Neural progenitor cell (in vitro differentiated cells): ENCODE data around the gene LRP6. TPM values are rescaled to one million over a fixed set of nuclear protein-coding genes. Genes with fewer than 3 reads are reported as not detected.

Experiments used
- DNase-seq: peaks from one replicate; pipeline ENCODE4 v3.0.0-alpha.2; 2016; ENCODE audit warnings: low spot score
- H2AFZ ChIP-seq: fragments of 200-600 bp; sonication (generic); replicated peaks from 2 replicates; pipeline ENCODE4 v1.6.1; 2016; ENCODE audit warnings: antibody characterized with exemption
- H3F3A ChIP-seq: fragments of 200-600 bp; sonication (generic); 2 replicates; pipeline ENCODE4 v1.6.1; 2016; ENCODE audit warnings: antibody characterized with exemption, low read depth
- H3K27ac ChIP-seq: fragments of 200-600 bp; sonication (generic); 2 replicates; pipeline ENCODE4 v1.5.1; 2016; ENCODE audit warnings: mild to moderate bottlenecking
- H3K27me3 ChIP-seq: fragments of 200-600 bp; sonication (generic); 2 replicates; pipeline ENCODE4 v1.6.1; 2016; ENCODE audit warnings: mild to moderate bottlenecking, moderate library complexity
- H3K36me3 ChIP-seq: fragments of 200-600 bp; sonication (generic); 2 replicates; pipeline ENCODE4 v1.5.1; 2016
- H3K4me1 ChIP-seq: fragments of 200-600 bp; sonication (generic); 2 replicates; pipeline ENCODE4 v1.6.1; 2016; ENCODE audit warnings: mixed run types
- H3K4me2 ChIP-seq: fragments of 200-600 bp; sonication (generic); 2 replicates; pipeline ENCODE4 v1.6.1; 2016
- H3K4me3 ChIP-seq: fragments of 200-600 bp; sonication (generic); 2 replicates; pipeline ENCODE4 v1.5.1; 2016
- H3K79me2 ChIP-seq: fragments of 200-600 bp; sonication (generic); 2 replicates; pipeline ENCODE4 v1.6.1; 2016; ENCODE audit warnings: low read depth
- H3K9ac ChIP-seq: fragments of 200-600 bp; sonication (generic); 2 replicates; pipeline ENCODE4 v1.6.1; 2016
- H3K9me3 ChIP-seq: fragments of 200-600 bp; sonication (generic); 2 replicates; pipeline ENCODE4 v1.5.1; 2016; ENCODE audit warnings: low read depth
- H4K20me1 ChIP-seq: fragments of 200-600 bp; sonication (generic); 2 replicates; pipeline ENCODE4 v1.6.1; 2016; ENCODE audit warnings: low read depth
- H3K27ac Mint-ChIP-seq: 3 replicates; pipeline ENCODE4 v1.8.0; 2021; ENCODE audit warnings: mixed read lengths
- H3K27me3 Mint-ChIP-seq: 2 replicates; pipeline ENCODE4 v1.8.0; 2022; ENCODE audit warnings: low read depth, mild to moderate bottlenecking, inconsistent platforms, moderate library complexity, mixed read lengths; ENCODE audit not compliant: insufficient read depth
- H3K36me3 Mint-ChIP-seq: 3 replicates; pipeline ENCODE4 v1.8.0; 2021; ENCODE audit warnings: mixed read lengths
- H3K4me1 Mint-ChIP-seq: 3 replicates; pipeline ENCODE4 v1.8.0; 2021; ENCODE audit warnings: mixed read lengths
- H3K4me3 Mint-ChIP-seq: 3 replicates; pipeline ENCODE4 v1.8.0; 2021; ENCODE audit warnings: mild to moderate bottlenecking, moderate library complexity, mixed read lengths
- H3K9me3 Mint-ChIP-seq: 3 replicates; pipeline ENCODE4 v1.8.0; 2020; ENCODE audit warnings: mixed read lengths
- EZH2 ChIP-seq: fragments of 200-600 bp; sonication (generic); IDR thresholded peaks from 2 replicates; pipeline ENCODE4 v1.6.1; 2017; ENCODE audit warnings: antibody characterized with exemption, mild to moderate bottlenecking, moderate library complexity
- EZH2phosphoT487 ChIP-seq: fragments of 200-600 bp; sonication (generic); IDR thresholded peaks from 2 replicates; pipeline ENCODE4 v1.6.1; 2017; ENCODE audit warnings: antibody characterized with exemption
- total RNA-seq: library from RNA; depleted of rRNA; stranded (reverse); fragments of >200 nt; gene quantifications from 2 replicates; pipeline ENCODE4 v1.2.3, GENCODE V29; 2015; ENCODE audit warnings: low replicate concordance
- TF ChIP-seq, protein P1 (sequence below): fragments of 200-600 bp; sonication (generic); IDR thresholded peaks from 2 replicates; pipeline ENCODE4 v1.5.1; 2017; ENCODE audit warnings: antibody characterized with exemption, mild to moderate bottlenecking

LRP6 gene
- total RNA-seq, 1 donor from 2014 or later, result 68.0 TPM

- Histone ChIP-seq H2AFZ (no peak overlapping the region), H3F3A (peaks cover 5% of the 10 kb centered on the region), H3K9ac (no peak overlapping the region), H3K4me1 (peaks cover 8% of the 10 kb centered on the region), H3K27ac (no peak overlapping the region), H3K9me3 (no peaks in the 10 kb centered on the region), H4K20me1 (no peaks in the 10 kb centered on the region), H3K36me3 (peaks cover 11% of the 10 kb centered on the region), H3K79me2 (no peaks in the 10 kb centered on the region), H3K4me2 (no peak overlapping the region), H3K27me3 (no peaks in the 10 kb centered on the region), H3K4me3 (no peak overlapping the region)
- Mint-ChIP-seq H3K27ac (no peak overlapping the region), H3K36me3 (peaks cover 41% of the 10 kb centered on the region), H3K27me3 (no peaks in the 10 kb centered on the region), H3K4me1 (no peaks in the 10 kb centered on the region), H3K9me3 (no peaks in the 10 kb centered on the region), H3K4me3 (no peak overlapping the region)
- peak; percentile 20 for DNase-seq
- no peak for TF ChIP-seq EZH2phosphoT487
- TF ChIP-seq, protein P1, sequence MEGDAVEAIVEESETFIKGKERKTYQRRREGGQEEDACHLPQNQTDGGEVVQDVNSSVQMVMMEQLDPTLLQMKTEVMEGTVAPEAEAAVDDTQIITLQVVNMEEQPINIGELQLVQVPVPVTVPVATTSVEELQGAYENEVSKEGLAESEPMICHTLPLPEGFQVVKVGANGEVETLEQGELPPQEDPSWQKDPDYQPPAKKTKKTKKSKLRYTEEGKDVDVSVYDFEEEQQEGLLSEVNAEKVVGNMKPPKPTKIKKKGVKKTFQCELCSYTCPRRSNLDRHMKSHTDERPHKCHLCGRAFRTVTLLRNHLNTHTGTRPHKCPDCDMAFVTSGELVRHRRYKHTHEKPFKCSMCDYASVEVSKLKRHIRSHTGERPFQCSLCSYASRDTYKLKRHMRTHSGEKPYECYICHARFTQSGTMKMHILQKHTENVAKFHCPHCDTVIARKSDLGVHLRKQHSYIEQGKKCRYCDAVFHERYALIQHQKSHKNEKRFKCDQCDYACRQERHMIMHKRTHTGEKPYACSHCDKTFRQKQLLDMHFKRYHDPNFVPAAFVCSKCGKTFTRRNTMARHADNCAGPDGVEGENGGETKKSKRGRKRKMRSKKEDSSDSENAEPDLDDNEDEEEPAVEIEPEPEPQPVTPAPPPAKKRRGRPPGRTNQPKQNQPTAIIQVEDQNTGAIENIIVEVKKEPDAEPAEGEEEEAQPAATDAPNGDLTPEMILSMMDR, result no peak
- no peak for TF ChIP-seq EZH2
These were observed 133.6 kb downstream of the LRP6 start for GRCh38 chr12:12133259-12133658.

DNA sequence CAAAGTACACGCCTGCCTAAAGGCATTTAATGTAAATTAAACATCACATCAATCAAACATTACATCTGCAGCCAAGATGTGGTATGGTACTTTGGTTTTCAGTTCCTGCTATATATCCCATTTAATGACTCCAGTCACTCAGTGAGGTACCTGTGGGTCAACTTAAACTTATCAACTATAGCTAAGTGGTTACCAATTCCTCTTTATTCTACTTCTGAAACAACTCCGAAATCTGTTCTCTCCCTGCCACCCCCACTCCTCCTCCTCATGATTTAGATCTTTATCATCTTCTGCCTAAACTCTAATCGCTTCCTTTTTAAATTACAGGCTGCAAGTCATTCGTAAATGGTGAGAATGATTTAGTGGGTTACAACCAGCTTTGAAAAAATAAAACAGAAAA is 138.2 kb downstream of the LRP6 start:
- H3K36me3 Mint-ChIP-seq, result peaks cover 39% of the 10 kb centered on the region
- Histone ChIP-seq H3K79me2 (no peaks in the 10 kb centered on the region), H3K4me3 (no peak overlapping the region), H3K27ac (no peak overlapping the region), H3K9me3 (no peaks in the 10 kb centered on the region), H3K27me3 (no peaks in the 10 kb centered on the region), H3K9ac (no peak overlapping the region), H2AFZ (no peak overlapping the region), H3K36me3 (peaks cover 23% of the 10 kb centered on the region), H3K4me1 (peaks cover 6% of the 10 kb centered on the region), H3F3A (peaks cover 5% of the 10 kb centered on the region), H4K20me1 (no peaks in the 10 kb centered on the region), H3K4me2 (no peak overlapping the region)
- H3K9me3 Mint-ChIP-seq, result no peaks in the 10 kb centered on the region
- no peak for DNase-seq
- no peak for TF ChIP-seq EZH2phosphoT487
- TF ChIP-seq, protein P1, result no peak
- no peak for TF ChIP-seq EZH2
- H3K4me1 Mint-ChIP-seq, result no peaks in the 10 kb centered on the region
- no peak overlapping the region for H3K27ac Mint-ChIP-seq
- no peak overlapping the region for H3K4me3 Mint-ChIP-seq
- no peaks in the 10 kb centered on the region for H3K27me3 Mint-ChIP-seq

- H3K27ac ChIP-seq, result no peak overlapping the region
- no peak for TF ChIP-seq EZH2phosphoT487
- TF ChIP-seq, protein P1, result no peak
- TF ChIP-seq EZH2, result no peak
- H3F3A ChIP-seq, result peaks cover 5% of the 10 kb centered on the region
- no peaks in the 10 kb centered on the region for H4K20me1 ChIP-seq
- H3K27me3 Mint-ChIP-seq, result no peaks in the 10 kb centered on the region
- H3K4me2 ChIP-seq, result no peak overlapping the region
- DNase-seq, result no peak
- peaks cover 23% of the 10 kb centered on the region for H3K36me3 ChIP-seq
- no peaks in the 10 kb centered on the region for H3K4me1 Mint-ChIP-seq
- peaks cover 37% of the 10 kb centered on the region for H3K36me3 Mint-ChIP-seq
- H3K4me3 Mint-ChIP-seq, result no peak overlapping the region
- no peaks in the 10 kb centered on the region for H3K79me2 ChIP-seq
- H3K9me3 Mint-ChIP-seq, result no peaks in the 10 kb centered on the region
- H3K4me1 ChIP-seq, result no peaks in the 10 kb centered on the region
- no peak overlapping the region for H3K4me3 ChIP-seq
- no peak overlapping the region for H3K9ac ChIP-seq
- no peaks in the 10 kb centered on the region for H3K9me3 ChIP-seq
- H2AFZ ChIP-seq, result no peak overlapping the region
- no peaks in the 10 kb centered on the region for H3K27me3 ChIP-seq
- H3K27ac Mint-ChIP-seq, result no peak overlapping the region
These were observed 139.5 kb downstream of the LRP6 start for GRCh38 chr12:12127304-12127703.
